Subcutaneous preadipocyte (primary cell): ENCODE results near the gene PDIK1L. TPM values are rescaled to one million over a fixed set of nuclear protein-coding genes. Genes with fewer than 3 reads are reported as not detected.

Experiments used
- total RNA-seq: library from RNA; depleted of rRNA; stranded (reverse); fragments of >200 nt; gene quantifications from 2 replicates; pipeline ENCODE4 v1.2.3, GENCODE V29; 2012

PDIK1L gene
- total RNA-seq = 2.9 and 4.7 TPM in 2 replicates

DNA sequence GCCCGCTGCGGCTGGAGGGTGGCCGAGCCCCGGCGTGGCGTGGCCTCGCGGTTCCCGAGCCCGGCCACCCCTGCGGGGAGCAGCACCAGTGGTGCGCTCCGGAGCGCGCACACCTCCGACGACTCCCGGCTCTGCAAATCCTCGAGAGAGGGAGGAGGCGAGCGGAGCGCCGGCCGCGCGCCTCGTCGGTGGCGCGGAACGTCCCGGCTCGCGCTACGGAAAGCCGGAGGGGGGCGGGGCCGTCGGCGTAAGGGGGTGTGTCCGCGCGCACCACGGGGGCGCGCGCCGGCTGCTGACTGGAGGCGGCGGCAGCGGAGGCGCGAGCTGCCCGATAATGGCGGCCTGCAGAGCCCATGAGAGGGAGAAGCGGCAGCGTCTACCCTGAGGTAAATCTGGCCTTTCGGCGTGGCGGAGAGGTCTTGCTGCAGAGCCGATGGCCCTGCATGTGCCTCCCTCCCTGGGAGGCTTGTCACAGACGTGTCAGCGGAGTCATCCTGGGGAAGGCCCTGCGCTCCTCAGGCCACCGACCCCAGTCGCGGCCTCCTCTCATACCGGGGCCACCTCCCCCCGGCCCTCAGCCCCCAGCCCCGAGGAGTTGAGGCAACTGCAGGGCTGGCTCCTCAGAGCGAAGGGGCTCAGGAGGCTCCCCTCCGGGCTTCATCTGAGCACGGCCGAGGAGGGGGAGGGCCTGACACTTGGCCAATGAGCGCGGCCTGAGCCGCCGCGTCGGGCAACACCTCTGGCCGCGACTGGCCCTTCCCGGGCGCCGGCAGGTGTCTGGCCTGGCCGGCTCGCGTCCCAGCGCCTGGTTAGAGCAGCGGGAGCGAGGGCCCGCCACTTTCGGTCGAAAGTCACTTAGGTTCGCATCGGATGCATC lies at the start of gene PDIK1L:
PDIK1L (plus strand) TSS at position 295 of the 877 bp plus-strand sequence. CDS start 2,485 bp downstream, outside the sequence.

DNA sequence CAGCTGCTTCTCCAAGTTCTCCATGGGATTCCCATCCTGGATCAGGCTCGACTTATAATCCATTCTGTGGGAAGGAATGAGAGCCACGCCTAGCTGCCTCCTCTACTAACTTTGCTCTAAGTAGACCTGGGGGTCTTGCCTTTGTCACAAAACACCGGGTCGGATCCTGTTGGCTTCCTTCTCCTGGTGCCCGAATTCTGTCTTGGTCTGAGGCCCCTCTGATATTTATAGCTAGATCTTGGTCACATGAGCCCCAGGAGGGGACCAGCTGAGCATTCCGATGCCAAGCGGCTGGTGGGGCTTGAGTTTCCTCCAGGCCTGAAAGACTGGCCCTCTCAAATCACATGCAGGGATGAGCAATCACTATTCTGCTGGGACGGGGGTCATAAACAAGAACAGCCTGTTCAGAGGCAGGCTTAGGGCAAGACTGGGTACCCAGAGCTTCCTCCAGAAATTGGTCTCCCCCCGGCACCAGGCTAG lies 44.2 kb upstream of the PDIK1L start, which contains the start of gene TRIM63:
TRIM63 (minus strand) TSS at position 199 of the 480 bp plus-strand sequence; CDS start at position 63, 136 bp downstream.

DNA sequence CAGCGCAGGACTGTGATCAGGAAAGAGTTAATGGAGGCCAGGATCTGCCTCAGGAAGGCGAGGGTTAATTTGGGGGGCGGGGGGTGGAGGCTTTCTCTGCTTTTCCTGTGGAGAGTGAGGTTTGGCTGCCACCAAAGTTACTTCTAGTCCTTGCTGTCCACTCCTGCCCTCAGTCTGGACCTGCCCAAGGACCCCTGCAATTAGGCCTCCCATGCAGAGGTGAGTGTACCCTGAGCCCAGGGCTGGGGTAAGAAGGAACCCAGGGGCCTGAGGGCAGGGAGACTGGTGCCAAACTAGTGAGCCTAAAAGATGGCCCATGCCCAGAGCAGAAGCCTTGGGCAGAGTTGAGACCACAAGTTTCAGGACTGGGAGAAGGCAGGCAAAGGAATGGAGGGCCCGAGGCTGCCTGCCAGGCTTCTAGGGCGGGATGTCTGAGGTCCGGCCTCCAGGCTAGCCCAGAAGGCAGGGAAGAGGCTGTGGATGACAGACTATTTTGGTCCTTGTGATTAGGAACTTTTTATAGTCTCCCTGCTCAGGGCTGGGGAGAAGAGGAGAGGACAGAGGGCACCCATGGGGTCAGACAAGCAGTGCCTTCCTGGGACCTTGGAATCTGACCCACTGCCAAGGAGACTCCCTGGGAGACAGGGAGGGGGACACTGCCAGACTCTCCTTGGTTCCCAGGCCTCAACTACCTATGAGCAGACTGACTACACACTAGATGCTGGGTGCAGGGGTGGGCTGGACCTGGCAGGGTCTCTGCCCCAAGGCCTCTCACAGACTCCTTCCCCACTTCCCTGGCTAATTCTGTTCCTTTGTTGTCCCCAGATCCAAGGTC lies 47.5 kb downstream of the PDIK1L start, which contains the start of gene FAM110D:
FAM110D (plus strand) TSS at position 172 of the 835 bp plus-strand sequence. CDS start 2,213 bp downstream, outside the sequence.

DNA sequence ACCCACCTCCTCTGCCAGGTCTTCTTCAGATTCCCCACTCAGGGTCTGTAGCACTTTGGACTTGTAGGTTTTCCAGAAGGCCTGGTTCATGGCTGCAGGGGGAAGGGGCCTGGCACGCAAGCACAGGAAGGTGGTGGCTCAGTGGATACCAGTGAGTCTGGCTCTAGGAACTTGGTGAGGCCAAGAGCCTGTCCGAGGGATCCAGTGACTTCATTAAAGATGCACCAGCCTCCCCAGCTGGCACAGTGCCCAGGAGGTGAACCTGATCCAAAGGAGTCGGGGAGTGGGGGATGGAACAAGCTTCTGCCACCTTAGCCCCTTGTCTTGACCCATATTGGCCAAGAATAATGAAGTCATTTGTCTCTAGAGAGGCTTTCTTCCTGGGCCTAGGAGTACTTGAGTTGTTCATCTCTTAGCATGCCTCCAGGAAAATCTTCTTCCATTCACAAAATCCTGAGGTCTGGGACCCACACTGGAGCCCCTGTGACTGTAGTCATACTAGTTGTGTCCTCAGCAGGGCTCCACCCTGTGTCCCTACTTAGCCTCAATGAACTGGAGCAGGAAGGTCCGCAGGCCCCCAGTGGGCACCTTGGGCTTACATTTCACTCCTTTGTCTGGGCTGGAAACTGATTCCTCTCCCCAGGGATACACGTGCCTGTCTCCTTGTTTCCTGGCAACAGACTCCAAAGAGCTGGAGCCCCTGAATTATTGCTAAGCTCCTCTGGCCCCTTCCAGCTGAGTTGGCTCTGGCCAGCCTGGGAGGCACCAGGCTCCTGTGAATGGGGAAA lies 57.0 kb downstream of the PDIK1L start, which contains the start of gene C1orf232:
C1orf232 (minus strand) TSS at position 554 of the 788 bp plus-strand sequence; CDS start at position 90, 464 bp downstream.

DNA sequence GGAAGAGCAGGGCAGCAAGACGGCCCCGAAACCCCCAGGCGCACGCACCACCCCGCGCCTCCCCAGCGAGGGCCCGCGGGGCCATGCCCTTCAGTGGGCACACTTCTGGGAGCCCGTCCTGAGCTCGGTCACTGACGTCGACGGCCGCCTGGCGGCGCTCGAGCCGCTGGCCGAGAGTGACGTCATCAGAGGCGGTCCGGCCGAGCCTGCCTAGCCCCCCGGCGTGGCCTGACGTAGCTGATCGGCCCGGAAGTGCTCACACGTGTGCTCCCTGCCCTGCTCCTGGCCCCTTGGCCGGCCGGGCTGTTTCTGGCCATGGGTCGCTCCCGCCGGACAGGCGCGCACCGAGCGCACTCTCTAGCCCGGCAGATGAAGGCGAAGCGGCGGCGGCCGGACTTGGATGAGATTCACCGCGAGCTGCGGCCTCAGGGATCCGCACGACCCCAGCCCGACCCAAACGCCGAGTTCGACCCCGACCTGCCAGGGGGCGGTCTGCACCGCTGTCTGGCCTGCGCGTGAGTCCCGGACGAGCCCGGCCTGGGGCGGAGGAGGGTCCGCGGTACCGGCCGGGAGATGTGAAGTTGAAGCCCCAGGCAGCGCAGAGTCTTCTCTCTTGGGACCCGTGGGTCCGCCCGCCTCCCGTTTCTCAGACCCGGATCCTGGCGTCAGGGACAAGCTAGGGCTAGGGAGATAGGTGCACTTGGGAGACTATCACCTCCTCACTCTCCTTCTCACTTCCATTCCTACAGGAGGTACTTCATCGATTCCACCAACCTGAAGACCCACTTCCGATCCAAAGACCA lies 58.2 kb downstream of the PDIK1L start, which contains the start of gene ZNF593:
ZNF593 (plus strand) TSS at position 240 of the 803 bp plus-strand sequence; CDS start at position 316, 76 bp downstream.

DNA sequence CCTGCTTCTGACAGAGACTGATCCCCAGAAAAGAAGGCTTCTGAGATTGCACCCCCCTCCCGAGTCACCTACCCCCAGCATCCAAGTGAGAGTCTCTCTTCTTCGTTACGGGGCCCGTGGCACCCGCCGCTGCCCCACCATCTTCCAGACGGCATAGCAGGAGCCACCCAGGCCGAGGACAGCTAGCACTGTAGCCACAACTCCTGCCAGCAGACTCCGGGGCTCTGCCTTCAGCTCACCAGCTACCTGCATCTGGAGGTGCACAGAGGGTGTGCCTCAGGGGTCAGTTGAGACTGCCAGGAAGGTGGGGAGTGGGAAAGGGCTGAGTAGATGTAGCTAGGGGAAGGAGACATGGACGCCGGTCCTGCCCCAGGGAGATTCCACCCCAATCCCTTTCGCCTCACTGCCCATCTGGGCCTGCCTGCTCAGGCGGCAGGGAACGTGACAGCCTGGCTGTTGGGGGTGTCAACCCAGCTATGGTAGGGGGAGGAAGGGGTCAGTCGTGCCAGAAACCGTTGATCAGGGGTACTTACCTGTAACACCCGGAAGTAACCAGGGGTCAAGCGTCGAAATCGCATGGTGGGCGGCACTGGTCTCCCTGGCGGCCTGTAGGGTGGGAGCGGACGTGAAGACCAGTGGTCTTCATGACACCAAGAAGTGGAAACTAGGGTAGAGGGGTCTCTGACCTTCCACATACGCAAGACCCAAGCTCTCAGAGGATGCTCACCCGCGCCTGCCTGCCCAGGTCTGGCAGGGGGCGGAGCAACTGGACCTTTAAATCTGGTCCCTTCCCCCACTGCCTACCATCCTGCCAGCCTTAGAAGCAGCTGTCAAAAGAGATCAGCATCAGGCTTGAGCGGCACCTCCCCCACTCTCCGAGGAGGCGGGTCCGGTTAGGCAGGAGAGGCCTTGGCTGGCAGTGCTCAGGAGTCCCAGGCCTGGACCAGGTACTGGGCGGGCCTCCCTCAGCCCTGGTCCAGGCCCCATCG lies 59.8 kb downstream of the PDIK1L start, which contains the start of gene ZNF593OS:
ZNF593OS (minus strand) TSS at position 749 of the 989 bp plus-strand sequence; CDS start at position 578, 171 bp downstream.

Other genes with a start within 250 kb of the PDIK1L start
- gene PAQR7, start 236.1 kb upstream of the PDIK1L start, total RNA-seq = 6.1 and 7.3 TPM in 2 replicates
- gene STMN1, start 205.4 kb upstream of the PDIK1L start, total RNA-seq = 57.0 and 69.4 TPM in 2 replicates
- 6.6 and 10.0 TPM in 2 replicates for gene PAFAH2, start 113.8 kb upstream of the PDIK1L start, total RNA-seq
- gene EXTL1, start 90.0 kb upstream of the PDIK1L start, total RNA-seq = under 0.01 TPM in 2 replicates
- gene SLC30A2, start 65.7 kb upstream of the PDIK1L start, total RNA-seq = not detected in 2 replicates
- gene TRIM63, start 44.2 kb upstream of the PDIK1L start, total RNA-seq = under 0.01 TPM in 1 of 2 replicates, not detected in the other
- gene FAM110D, start 47.3 kb downstream of the PDIK1L start, total RNA-seq = not detected in 2 replicates
- gene C1orf232, start 57.1 kb downstream of the PDIK1L start, total RNA-seq = not detected in 2 replicates
- 23.7 and 37.5 TPM in 2 replicates for gene ZNF593, start 58.1 kb downstream of the PDIK1L start, total RNA-seq
- gene ZNF593OS, start 60.0 kb downstream of the PDIK1L start, total RNA-seq = under 0.01 TPM in 1 of 2 replicates, not detected in the other
- under 0.01 TPM in 1 of 2 replicates, not detected in the other for gene CNKSR1, start 65.7 kb downstream of the PDIK1L start, total RNA-seq
- not detected in 2 replicates for gene CATSPER4, start 78.8 kb downstream of the PDIK1L start, total RNA-seq
- 6.6 and 15.6 TPM in 2 replicates for gene CEP85, start 122.4 kb downstream of the PDIK1L start, total RNA-seq
- gene SH3BGRL3, start 168.3 kb downstream of the PDIK1L start, total RNA-seq = 66.3 and 69.1 TPM in 2 replicates
- gene UBXN11, start 194.8 kb downstream of the PDIK1L start, total RNA-seq = 6.5 and 8.8 TPM in 2 replicates
- gene CD52, start 206.1 kb downstream of the PDIK1L start, total RNA-seq = 0.98 TPM in 1 of 2 replicates, not detected in the other
- not detected in 2 replicates for gene CRYBG2, start 242.3 kb downstream of the PDIK1L start, total RNA-seq